ENCODE measurements around the gene ATRNL1. TPM values are rescaled to one million over a fixed set of nuclear protein-coding genes. Genes with fewer than 3 reads are reported as not detected.

ATRNL1 gene
- total RNA-seq, 4 donors from 2014 or later, result 0.34 to 1.1 (median 0.55) TPM

Other genes starting within 250 kb of the ATRNL1 start
- 10 to 100 TPM in 2 of 4 donors, 1 to 10 TPM in 2; 8.5 to 21.2 (median 13.3) TPM for gene TRUB1, start 155.2 kb upstream of the ATRNL1 start, total RNA-seq